ENCODE measurements around the gene ABCB6. TPM values are rescaled to one million over a fixed set of nuclear protein-coding genes. Genes with fewer than 3 reads are reported as not detected.

ABCB6 gene
- total and polyA plus RNA-seq, 10 of the 15 experiments (the other 5 are each of a cell fraction or from before 2014, with no cell fraction given) = 2.3 to 22.1 (median 13.8) TPM

- SMC1A ChIA-PET (ENCODE audit: uncharacterized antibody, unreplicated experiment) = no interaction called here
- Histone ChIP-seq H4K20me1 (ENCODE audit: control insufficient read depth, insufficient read depth) (no peaks in the 10 kb centered on the region), H3K79me2 (ENCODE audit: control insufficient read depth, insufficient read depth, low read length) (no peaks in the 10 kb centered on the region), H3K4me1 (ENCODE audit: control insufficient read depth, insufficient read depth, low read length) (no peaks in the 10 kb centered on the region), H3K9ac (ENCODE audit: control insufficient read depth, insufficient read depth, low read length) (no peak overlapping the region), H3K9me3 (replicated peaks; ENCODE audit: control insufficient read depth, insufficient read depth, low read length) (no peaks in the 10 kb centered on the region), H3K27ac (ENCODE audit: control insufficient read depth, insufficient read depth) (no peak overlapping the region), H2AFZ (ENCODE audit: control insufficient read depth, low read depth, low read length) (no peak overlapping the region), H3K4me3 (no peak overlapping the region), H3K27me3 (replicated peaks in 1 of 2; ENCODE audit: control insufficient read depth in 2 of 2, insufficient read depth in 2 of 2, low read length in 1 of 2) (no peaks in the 10 kb centered on the region), H3K4me2 (ENCODE audit: control insufficient read depth, insufficient read depth) (no peak overlapping the region), H3K36me3 (ENCODE audit: control insufficient read depth in 2 of 2, insufficient read depth in 2 of 2, low read length in 1 of 2) (peaks cover under 1 to 4% of the 10 kb centered on the region in 2 experiments)
- no peak for DNase-seq (ENCODE audit: low read depth, low spot score)
- RAD21 ChIA-PET (ENCODE audit: unreplicated experiment) = no interaction called here
- CTCF ChIA-PET = interaction anchor here (0.9 to 5.4 kb wide), 3 partner anchors 10 to 361 kb away, joined by 3 to 48 read pairs (median 3); no protein-coding TSS in a partner anchor
- no peak for ATAC-seq
- no peak for FAIRE-seq
- POLR2A ChIA-PET = no interaction called here
- intact Hi-C loops (cut with micrococcal nuclease; ENCODE audit: unreplicated experiment) = no loop called here
- no TSS peak for BruUV-seq (replicated peaks)
- in situ Hi-C loops (cut with MboI) = no loop called here
- TF ChIP-seq BCL3 (IDR thresholded peaks at IDR 0.05; ENCODE audit: borderline replicate concordance, insufficient read depth, low read depth, low read length, poor library complexity, severe bottlenecking) (no peak), USF1 (IDR thresholded peaks at IDR 0.05; ENCODE audit: borderline replicate concordance, extremely low read length, insufficient read depth, low read depth, low read length) (no peak), SMARCA5 (IDR thresholded peaks at IDR 0.05) (no peak), BCLAF1 (IDR thresholded peaks at IDR 0.05) (no peak), POLR2AphosphoS5 (IDR thresholded peaks at IDR 0.05; ENCODE audit: low read length) (no peak), CREM (IDR thresholded peaks at IDR 0.05; ENCODE audit: low read depth) (no peak), MAX (IDR thresholded peaks at IDR 0.05; ENCODE audit: low read depth, low read length) (no peak), ZBTB11 (CRISPR knock-in tag; IDR thresholded peaks at IDR 0.05) (no peak), RAD51 (IDR thresholded peaks at IDR 0.05) (no peak), STAT1 (conservative IDR thresholded peaks at IDR 0.05) (no peak), NR2C1 (IDR thresholded peaks at IDR 0.05) (no peak), ZBTB4 (CRISPR knock-in tag; IDR thresholded peaks at IDR 0.05) (no peak)
Observed at GRCh38 chr2:219168932-219169331, 49.8 kb downstream of the ABCB6 start.

All from GM12878 (cell line).